Nephron progenitor cell (in vitro differentiated cells): ENCODE measurements around the gene PLEKHA5.
"Not testable (repeated sequence)": the region's sequence is repeated elsewhere in the genome, so short reads cannot be mapped to it uniquely, and the experiment has no call there.

Experiments used
- DNase-seq: peaks from one replicate; pipeline ENCODE4 v3.0.0; 2021
- H3K27ac Mint-ChIP-seq: 2 replicates; pipeline ENCODE4 v1.8.0; 2021; ENCODE audit warnings: mild to moderate bottlenecking, moderate library complexity, mixed read lengths
- H3K27me3 Mint-ChIP-seq: 2 replicates; pipeline ENCODE4 v1.8.0; 2021; ENCODE audit warnings: mild to moderate bottlenecking, low read depth, mixed read lengths; ENCODE audit not compliant: poor library complexity
- H3K36me3 Mint-ChIP-seq: 2 replicates; pipeline ENCODE4 v1.8.0; 2021; ENCODE audit warnings: low read depth, mixed read lengths
- H3K4me1 Mint-ChIP-seq: 2 replicates; pipeline ENCODE4 v1.8.0; 2021; ENCODE audit warnings: mixed read lengths
- H3K4me3 Mint-ChIP-seq: 2 replicates; pipeline ENCODE4 v1.8.0; 2021; ENCODE audit warnings: mild to moderate bottlenecking, moderate library complexity, mixed read lengths
- H3K9me3 Mint-ChIP-seq: 2 replicates; pipeline ENCODE4 v1.8.0; 2021; ENCODE audit warnings: mild to moderate bottlenecking, moderate library complexity, mixed read lengths
- CTCF ChIP-seq: fragments of 200-600 bp; sonication (generic); IDR thresholded peaks from 2 replicates; pipeline ENCODE4 v1.5.0; 2021; ENCODE audit warnings: antibody characterized with exemption

PLEKHA5 gene

GRCh38 chr12:19316425-19316824, 186.9 kb downstream of the PLEKHA5 start:
- no peak overlapping the region for H3K27ac Mint-ChIP-seq
- no peak for DNase-seq
- TF ChIP-seq CTCF: no peak
- H3K9me3 Mint-ChIP-seq: no peaks in the 10 kb centered on the region
- H3K27me3 Mint-ChIP-seq: peaks cover 3% of the 10 kb centered on the region
- H3K4me1 Mint-ChIP-seq: no peaks in the 10 kb centered on the region
- H3K36me3 Mint-ChIP-seq: peaks cover 8% of the 10 kb centered on the region
- no peak overlapping the region for H3K4me3 Mint-ChIP-seq

GRCh38 chr12:19322376-19322775, 192.8 kb downstream of the PLEKHA5 start:
- peaks cover 3% of the 10 kb centered on the region for H3K27me3 Mint-ChIP-seq
- H3K36me3 Mint-ChIP-seq: peaks cover 33% of the 10 kb centered on the region
- H3K4me3 Mint-ChIP-seq: no peak overlapping the region
- DNase-seq: no peak
- H3K4me1 Mint-ChIP-seq: no peaks in the 10 kb centered on the region
- H3K9me3 Mint-ChIP-seq: peaks cover 3% of the 10 kb centered on the region
- H3K27ac Mint-ChIP-seq: no peak overlapping the region
- TF ChIP-seq CTCF: no peak

GRCh38 chr12:19323805-19324204, 194.3 kb downstream of the PLEKHA5 start:
- H3K4me1 Mint-ChIP-seq: no peaks in the 10 kb centered on the region
- H3K9me3 Mint-ChIP-seq: peaks cover 4% of the 10 kb centered on the region
- DNase-seq: no peak
- H3K27ac Mint-ChIP-seq: no peak overlapping the region
- H3K27me3 Mint-ChIP-seq: peaks cover 3% of the 10 kb centered on the region
- no peak overlapping the region for H3K4me3 Mint-ChIP-seq
- H3K36me3 Mint-ChIP-seq: peaks cover 48% of the 10 kb centered on the region
- no peak for TF ChIP-seq CTCF

- no peaks in the 10 kb centered on the region for H3K4me1 Mint-ChIP-seq
- no peak for TF ChIP-seq CTCF
- no peaks in the 10 kb centered on the region for H3K27me3 Mint-ChIP-seq
- no peak overlapping the region for H3K27ac Mint-ChIP-seq
- peaks cover 54% of the 10 kb centered on the region for H3K36me3 Mint-ChIP-seq
- DNase-seq: no peak
- H3K9me3 Mint-ChIP-seq: peaks cover 4% of the 10 kb centered on the region
- H3K4me3 Mint-ChIP-seq: no peak overlapping the region
Observed at GRCh38 chr12:19326102-19326501, 196.6 kb downstream of the PLEKHA5 start.

GRCh38 chr12:19332196-19332595, 202.7 kb downstream of the PLEKHA5 start:
- peaks cover 3% of the 10 kb centered on the region for H3K9me3 Mint-ChIP-seq
- H3K27ac Mint-ChIP-seq: no peak overlapping the region
- no peaks in the 10 kb centered on the region for H3K4me1 Mint-ChIP-seq
- no peak overlapping the region for H3K4me3 Mint-ChIP-seq
- no peaks in the 10 kb centered on the region for H3K27me3 Mint-ChIP-seq
- H3K36me3 Mint-ChIP-seq: peaks cover 49% of the 10 kb centered on the region
- TF ChIP-seq CTCF: no peak
- no peak for DNase-seq

GRCh38 chr12:19338405-19338804, 208.9 kb downstream of the PLEKHA5 start:
- no peaks in the 10 kb centered on the region for H3K4me1 Mint-ChIP-seq
- TF ChIP-seq CTCF: no peak
- DNase-seq: no peak
- no peak overlapping the region for H3K27ac Mint-ChIP-seq
- H3K9me3 Mint-ChIP-seq: peaks cover 5% of the 10 kb centered on the region
- no peak overlapping the region for H3K4me3 Mint-ChIP-seq
- H3K36me3 Mint-ChIP-seq: peaks cover 49% of the 10 kb centered on the region
- no peaks in the 10 kb centered on the region for H3K27me3 Mint-ChIP-seq

- H3K27me3 Mint-ChIP-seq, H3K4me3 Mint-ChIP-seq, H3K4me1 Mint-ChIP-seq, H3K27ac Mint-ChIP-seq, DNase-seq: not testable (repeated sequence)
- H3K9me3 Mint-ChIP-seq: peaks cover 16% of the 10 kb centered on the region
- peaks cover 81% of the 10 kb centered on the region for H3K36me3 Mint-ChIP-seq
Observed at GRCh38 chr12:19350850-19351249, 221.3 kb downstream of the PLEKHA5 start.
